HFF-Myc (cell line): ENCODE measurements around the gene CMBL.
A peak's percentile ranks its signal among the peaks of the same experiment; 100 is the strongest.

Source experiments
- DNase-seq: peaks from one replicate; pipeline ENCODE4 v3.0.0-alpha.2; 2011; ENCODE audit warnings: low read depth; ENCODE audit errors: extremely low read depth
- H3K4me3 ChIP-seq: replicated peaks from 2 replicates; pipeline ENCODE4 v1.5.1; 2011; ENCODE audit warnings: low read depth, mild to moderate bottlenecking, control low read depth, low read length
- CTCF ChIP-seq: IDR thresholded peaks from 2 replicates; pipeline ENCODE4 v1.5.1; 2012; ENCODE audit warnings: mild to moderate bottlenecking, low read depth, low read length, control low read depth; ENCODE audit errors: missing control alignments

Gene CMBL

GRCh38 chr5:10332301-10332700 is 24.6 kb upstream of the CMBL start:
- DNase-seq = no peak
- no peak overlapping the region for H3K4me3 ChIP-seq
- TF ChIP-seq CTCF = no peak

- DNase-seq = no peak
- no peak for TF ChIP-seq CTCF
- H3K4me3 ChIP-seq = no peak overlapping the region
Observed at GRCh38 chr5:10331341-10331796, 23.7 kb upstream of the CMBL start.

GRCh38 chr5:10330511-10331230 is 23.0 kb upstream of the CMBL start:
- no peak overlapping the region for H3K4me3 ChIP-seq
- no peak for DNase-seq
- no peak for TF ChIP-seq CTCF

GRCh38 chr5:10329820-10330481 is 22.2 kb upstream of the CMBL start:
- no peak for TF ChIP-seq CTCF
- no peak overlapping the region for H3K4me3 ChIP-seq
- peak; percentile 94 for DNase-seq

- DNase-seq = no peak
- H3K4me3 ChIP-seq = no peak overlapping the region
- TF ChIP-seq CTCF = no peak
Observed at GRCh38 chr5:10329446-10329819, 21.7 kb upstream of the CMBL start.

- no peak for TF ChIP-seq CTCF
- H3K4me3 ChIP-seq = no peak overlapping the region
- DNase-seq = no peak
Observed at GRCh38 chr5:10328323-10328722, 20.6 kb upstream of the CMBL start.
